ENCODE measurements around the gene PIGB.

PIGB gene

DNA sequence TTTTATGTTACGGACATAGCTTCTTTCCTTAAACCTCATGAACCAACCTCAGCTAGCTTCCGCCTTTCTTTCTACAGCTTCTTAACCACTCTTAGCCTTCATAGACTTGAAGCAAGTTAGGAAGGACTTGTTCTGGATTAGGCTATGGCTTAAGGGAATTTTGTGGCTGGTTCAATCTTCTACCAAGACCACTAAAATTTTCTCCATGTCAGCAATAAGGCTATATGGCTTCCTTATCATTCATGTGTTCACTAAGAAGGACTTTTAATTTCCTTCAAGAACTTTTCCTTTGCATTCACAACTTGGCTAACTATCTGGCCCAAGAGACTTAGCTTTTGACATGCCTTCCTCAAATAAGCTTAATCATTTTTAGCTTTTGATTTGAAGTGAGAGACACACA is 64.7 kb downstream of the PIGB start:
- TF ChIP-seq, protein P1, sequence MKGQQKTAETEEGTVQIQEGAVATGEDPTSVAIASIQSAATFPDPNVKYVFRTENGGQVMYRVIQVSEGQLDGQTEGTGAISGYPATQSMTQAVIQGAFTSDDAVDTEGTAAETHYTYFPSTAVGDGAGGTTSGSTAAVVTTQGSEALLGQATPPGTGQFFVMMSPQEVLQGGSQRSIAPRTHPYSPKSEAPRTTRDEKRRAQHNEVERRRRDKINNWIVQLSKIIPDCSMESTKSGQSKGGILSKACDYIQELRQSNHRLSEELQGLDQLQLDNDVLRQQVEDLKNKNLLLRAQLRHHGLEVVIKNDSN (IDR thresholded peaks at IDR 0.05) = no peak
- TF ChIP-seq CEBPB (IDR thresholded peaks at IDR 0.05) = no peak
- no peak for TF ChIP-seq EGR1 (IDR thresholded peaks at IDR 0.05)
- TF ChIP-seq, protein P2, sequence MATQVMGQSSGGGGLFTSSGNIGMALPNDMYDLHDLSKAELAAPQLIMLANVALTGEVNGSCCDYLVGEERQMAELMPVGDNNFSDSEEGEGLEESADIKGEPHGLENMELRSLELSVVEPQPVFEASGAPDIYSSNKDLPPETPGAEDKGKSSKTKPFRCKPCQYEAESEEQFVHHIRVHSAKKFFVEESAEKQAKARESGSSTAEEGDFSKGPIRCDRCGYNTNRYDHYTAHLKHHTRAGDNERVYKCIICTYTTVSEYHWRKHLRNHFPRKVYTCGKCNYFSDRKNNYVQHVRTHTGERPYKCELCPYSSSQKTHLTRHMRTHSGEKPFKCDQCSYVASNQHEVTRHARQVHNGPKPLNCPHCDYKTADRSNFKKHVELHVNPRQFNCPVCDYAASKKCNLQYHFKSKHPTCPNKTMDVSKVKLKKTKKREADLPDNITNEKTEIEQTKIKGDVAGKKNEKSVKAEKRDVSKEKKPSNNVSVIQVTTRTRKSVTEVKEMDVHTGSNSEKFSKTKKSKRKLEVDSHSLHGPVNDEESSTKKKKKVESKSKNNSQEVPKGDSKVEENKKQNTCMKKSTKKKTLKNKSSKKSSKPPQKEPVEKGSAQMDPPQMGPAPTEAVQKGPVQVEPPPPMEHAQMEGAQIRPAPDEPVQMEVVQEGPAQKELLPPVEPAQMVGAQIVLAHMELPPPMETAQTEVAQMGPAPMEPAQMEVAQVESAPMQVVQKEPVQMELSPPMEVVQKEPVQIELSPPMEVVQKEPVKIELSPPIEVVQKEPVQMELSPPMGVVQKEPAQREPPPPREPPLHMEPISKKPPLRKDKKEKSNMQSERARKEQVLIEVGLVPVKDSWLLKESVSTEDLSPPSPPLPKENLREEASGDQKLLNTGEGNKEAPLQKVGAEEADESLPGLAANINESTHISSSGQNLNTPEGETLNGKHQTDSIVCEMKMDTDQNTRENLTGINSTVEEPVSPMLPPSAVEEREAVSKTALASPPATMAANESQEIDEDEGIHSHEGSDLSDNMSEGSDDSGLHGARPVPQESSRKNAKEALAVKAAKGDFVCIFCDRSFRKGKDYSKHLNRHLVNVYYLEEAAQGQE (IDR thresholded peaks at IDR 0.05; ENCODE audit: low read depth) = no peak
- no peak for TF ChIP-seq RAD21 (IDR thresholded peaks at IDR 0.05; ENCODE audit: low read depth)
- no peak for TF ChIP-seq TCF12 (IDR thresholded peaks at IDR 0.05; ENCODE audit: low read depth)
- TF ChIP-seq CREB1 (IDR thresholded peaks at IDR 0.05; ENCODE audit: low read depth) = no peak
- TF ChIP-seq EP300 (IDR thresholded peaks at IDR 0.05; ENCODE audit: borderline replicate concordance) = no peak
- TF ChIP-seq FOXM1 (IDR thresholded peaks at IDR 0.05; ENCODE audit: borderline replicate concordance, low read depth) = no peak
- TF ChIP-seq, protein P3, sequence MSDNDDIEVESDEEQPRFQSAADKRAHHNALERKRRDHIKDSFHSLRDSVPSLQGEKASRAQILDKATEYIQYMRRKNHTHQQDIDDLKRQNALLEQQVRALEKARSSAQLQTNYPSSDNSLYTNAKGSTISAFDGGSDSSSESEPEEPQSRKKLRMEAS (IDR thresholded peaks at IDR 0.05) = no peak
- no peak for TF ChIP-seq NFIC (IDR thresholded peaks at IDR 0.05)

DNA sequence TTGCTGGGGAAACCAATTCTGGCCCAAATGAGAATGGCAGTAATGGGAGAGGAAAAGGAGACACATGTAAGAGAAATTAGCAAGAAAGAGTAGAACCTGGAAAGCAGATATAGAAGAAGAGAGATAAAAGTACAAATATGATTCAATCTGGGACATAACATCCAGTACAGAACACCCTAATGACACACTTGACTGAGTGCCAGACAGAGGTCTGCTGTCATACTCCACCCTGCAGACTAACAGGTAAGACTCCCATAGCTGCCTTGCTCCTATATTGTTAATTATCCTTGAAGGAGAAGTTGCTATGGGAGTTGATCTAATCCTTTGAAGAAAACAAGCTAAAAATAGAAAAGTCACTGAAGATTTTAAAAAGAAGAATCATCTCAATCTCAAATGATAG is 68.0 kb downstream of the PIGB start:
- no peak for TF ChIP-seq NFIC (IDR thresholded peaks at IDR 0.05)
- no peak for TF ChIP-seq CEBPB (IDR thresholded peaks at IDR 0.05)
- TF ChIP-seq, protein P3 (IDR thresholded peaks at IDR 0.05) = no peak
- TF ChIP-seq EP300 (IDR thresholded peaks at IDR 0.05; ENCODE audit: borderline replicate concordance) = no peak
- TF ChIP-seq TEAD4 (IDR thresholded peaks at IDR 0.05) = no peak
- TF ChIP-seq, protein P2 (IDR thresholded peaks at IDR 0.05; ENCODE audit: low read depth) = no peak
- no peak for TF ChIP-seq EGR1 (IDR thresholded peaks at IDR 0.05)

DNA sequence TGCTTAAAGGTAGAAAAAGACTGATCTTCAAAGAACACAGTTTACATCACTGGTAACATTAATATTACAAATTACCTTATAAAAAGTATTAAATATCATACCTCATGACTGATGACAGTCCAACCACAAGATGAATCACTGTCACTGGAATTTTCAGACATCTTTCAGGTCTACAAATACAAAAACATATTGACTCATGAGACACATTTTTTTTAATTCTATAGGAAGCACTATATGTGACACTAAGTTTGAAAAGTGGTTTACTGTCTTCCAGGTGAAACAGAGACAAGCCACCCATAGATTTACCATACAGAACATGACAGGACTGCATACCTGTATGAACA is 70.2 kb downstream of the PIGB start:
- TF ChIP-seq FOXM1 (IDR thresholded peaks at IDR 0.05; ENCODE audit: borderline replicate concordance, low read depth) (no peak), CREB1 (IDR thresholded peaks at IDR 0.05; ENCODE audit: low read depth) (no peak), TCF12 (IDR thresholded peaks at IDR 0.05; ENCODE audit: low read depth) (no peak), EGR1 (IDR thresholded peaks at IDR 0.05) (no peak), ZBTB7A (IDR thresholded peaks at IDR 0.05; ENCODE audit: low read depth) (no peak), CEBPB (IDR thresholded peaks at IDR 0.05) (no peak), NFIC (IDR thresholded peaks at IDR 0.05) (no peak), YY1 (IDR thresholded peaks at IDR 0.05; ENCODE audit: low read depth) (no peak), EP300 (IDR thresholded peaks at IDR 0.05; ENCODE audit: borderline replicate concordance) (no peak), TEAD4 (IDR thresholded peaks at IDR 0.05) (no peak), TAF1 (IDR thresholded peaks at IDR 0.05; ENCODE audit: low read depth) (no peak), RAD21 (IDR thresholded peaks at IDR 0.05; ENCODE audit: low read depth) (no peak)
- TF ChIP-seq, protein P3 (IDR thresholded peaks at IDR 0.05) = no peak
- TF ChIP-seq, protein P2 (IDR thresholded peaks at IDR 0.05; ENCODE audit: low read depth) = no peak
- TF ChIP-seq, protein P1 (IDR thresholded peaks at IDR 0.05) = no peak

DNA sequence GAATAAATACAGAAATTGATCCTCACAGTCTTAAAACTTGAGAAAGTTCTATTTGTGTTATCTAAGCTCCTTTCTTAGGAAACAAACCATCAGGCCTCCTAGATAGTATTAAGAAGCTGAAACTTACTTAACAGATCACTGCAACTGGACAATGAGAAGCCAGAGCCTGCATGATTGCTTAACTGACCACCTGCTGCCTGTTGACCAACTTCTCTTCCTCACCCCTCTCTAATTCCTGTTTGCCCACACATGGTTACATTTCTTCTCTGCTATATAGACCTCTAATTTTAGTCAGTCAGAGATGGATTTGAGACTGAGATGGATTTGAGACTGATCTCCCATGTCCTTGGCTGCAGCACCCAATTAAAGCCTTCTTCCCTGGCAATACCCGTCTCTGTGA is 75.7 kb downstream of the PIGB start:
- TF ChIP-seq TEAD4 (IDR thresholded peaks at IDR 0.05) = no peak
- TF ChIP-seq CEBPB (IDR thresholded peaks at IDR 0.05) = peak; percentile 89

DNA sequence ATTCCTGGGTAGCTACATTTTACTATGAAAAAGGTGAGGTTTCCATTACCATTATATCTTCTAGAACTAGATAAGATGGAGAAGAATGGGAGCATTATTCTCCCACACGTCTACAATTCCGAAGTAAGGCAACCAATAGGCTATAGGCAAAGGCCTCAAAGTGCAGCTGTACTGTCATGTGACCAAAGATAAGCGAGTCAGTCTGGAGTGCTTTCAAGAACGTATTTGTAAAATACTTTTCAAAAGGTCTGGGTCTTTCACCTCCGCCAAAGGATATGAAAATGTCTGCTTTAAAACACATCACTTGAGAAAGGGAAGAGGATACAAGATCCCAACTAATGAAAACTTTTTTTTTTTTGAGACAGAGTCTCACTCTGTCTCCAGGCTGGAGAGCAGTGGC is 79.2 kb downstream of the PIGB start:
- TF ChIP-seq RAD21 (IDR thresholded peaks at IDR 0.05; ENCODE audit: low read depth) = no peak

Data from Ishikawa (cell line).